Neutrophil (primary cell): ENCODE measurements around the gene SLC6A12.

Source experiments
- H3K27ac ChIP-seq: fragments of 200-600 bp; sonication (generic); 2 replicates; pipeline ENCODE4 v1.5.1; 2016; ENCODE audit warnings: mild to moderate bottlenecking, moderate library complexity
- H3K27me3 ChIP-seq: fragments of 200-600 bp; sonication (generic); 2 replicates; pipeline ENCODE4 v1.6.0; 2016; ENCODE audit warnings: mild to moderate bottlenecking
- H3K36me3 ChIP-seq: fragments of 200-600 bp; sonication (generic); 2 replicates; pipeline ENCODE4 v1.5.1; 2017
- H3K4me1 ChIP-seq, 2 experiments: fragments of 200-600 bp in 1 of 2; sonication (generic) in 1 of 2; 1 replicate in 1 of 2; 2 replicates in 1 of 2; pipeline versions ENCODE4 v1.5.1 to v1.6.1; 2013 to 2016; ENCODE audit warnings: low read depth in 1 of 2, low read length in 1 of 2, mild to moderate bottlenecking in 1 of 2, moderate library complexity in 1 of 2; ENCODE audit not compliant: control insufficient read depth in 1 of 2, insufficient read depth in 1 of 2
- H3K4me3 ChIP-seq, 2 experiments: fragments of 200-600 bp in 1 of 2; sonication (generic) in 1 of 2; 1 replicate in 1 of 2; 2 replicates in 1 of 2; pipeline ENCODE4 v1.5.1; 2013 to 2016; ENCODE audit warnings: low read depth in 1 of 2, low read length in 1 of 2, mild to moderate bottlenecking in 1 of 2, moderate library complexity in 1 of 2
- H3K9me3 ChIP-seq: fragments of 200-600 bp; sonication (generic); 2 replicates; pipeline ENCODE4 v1.5.1; 2016
- CTCF ChIP-seq: fragments of 200-600 bp; sonication (generic); IDR thresholded peaks from 2 replicates; pipeline ENCODE4 v1.5.1; 2016; ENCODE audit warnings: antibody characterized with exemption

SLC6A12 gene

GRCh38 chr12:163406-163986 is 50.5 kb downstream of the SLC6A12 start:
- TF ChIP-seq CTCF: no peak
- Histone ChIP-seq H3K4me1 (no peaks in the 10 kb centered on the region), H3K36me3 (no peaks in the 10 kb centered on the region), H3K27me3 (peaks cover 1% of the 10 kb centered on the region), H3K27ac (no peak overlapping the region), H3K4me3 (no peak overlapping the region), H3K9me3 (no peaks in the 10 kb centered on the region)

- Histone ChIP-seq H3K27me3 (no peaks in the 10 kb centered on the region), H3K4me1 (no peaks in the 10 kb centered on the region), H3K9me3 (no peaks in the 10 kb centered on the region), H3K36me3 (no peaks in the 10 kb centered on the region), H3K27ac (no peak overlapping the region), H3K4me3 (no peak overlapping the region)
- TF ChIP-seq CTCF: no peak
These were observed 51.3 kb downstream of the SLC6A12 start for GRCh38 chr12:162467-163307.

GRCh38 chr12:161823-162222 is 52.1 kb downstream of the SLC6A12 start:
- H3K27ac ChIP-seq: no peak overlapping the region
- no peaks in the 10 kb centered on the region for H3K4me1 ChIP-seq
- TF ChIP-seq CTCF: no peak
- H3K9me3 ChIP-seq: no peaks in the 10 kb centered on the region
- H3K36me3 ChIP-seq: no peaks in the 10 kb centered on the region
- no peaks in the 10 kb centered on the region for H3K27me3 ChIP-seq
- no peak overlapping the region for H3K4me3 ChIP-seq

GRCh38 chr12:160858-161257 is 53.1 kb downstream of the SLC6A12 start:
- no peaks in the 10 kb centered on the region for H3K9me3 ChIP-seq
- H3K27me3 ChIP-seq: no peaks in the 10 kb centered on the region
- H3K4me3 ChIP-seq: no peak overlapping the region
- no peaks in the 10 kb centered on the region for H3K36me3 ChIP-seq
- H3K27ac ChIP-seq: no peak overlapping the region
- TF ChIP-seq CTCF: no peak
- no peaks in the 10 kb centered on the region for H3K4me1 ChIP-seq

- Histone ChIP-seq H3K4me1 (no peaks in the 10 kb centered on the region), H3K4me3 (no peak overlapping the region), H3K27me3 (no peaks in the 10 kb centered on the region), H3K36me3 (no peaks in the 10 kb centered on the region), H3K9me3 (no peaks in the 10 kb centered on the region), H3K27ac (no peak overlapping the region)
- no peak for TF ChIP-seq CTCF
These were observed 54.7 kb downstream of the SLC6A12 start for GRCh38 chr12:159156-159782.
